COLO829 (cell line): ENCODE data around the gene ARL2BP.
"Not testable (repeated sequence)": the region's sequence is repeated elsewhere in the genome, so short reads cannot be mapped to it uniquely, and the experiment has no call there.

Experiments
- DNase-seq: peaks from one replicate; pipeline ENCODE4 v3.0.0; 2012; ENCODE audit warnings: low spot score

Gene ARL2BP

GRCh38 chr16:57263541-57264351 is 18.7 kb downstream of the ARL2BP start:
- DNase-seq: no peak

DNA sequence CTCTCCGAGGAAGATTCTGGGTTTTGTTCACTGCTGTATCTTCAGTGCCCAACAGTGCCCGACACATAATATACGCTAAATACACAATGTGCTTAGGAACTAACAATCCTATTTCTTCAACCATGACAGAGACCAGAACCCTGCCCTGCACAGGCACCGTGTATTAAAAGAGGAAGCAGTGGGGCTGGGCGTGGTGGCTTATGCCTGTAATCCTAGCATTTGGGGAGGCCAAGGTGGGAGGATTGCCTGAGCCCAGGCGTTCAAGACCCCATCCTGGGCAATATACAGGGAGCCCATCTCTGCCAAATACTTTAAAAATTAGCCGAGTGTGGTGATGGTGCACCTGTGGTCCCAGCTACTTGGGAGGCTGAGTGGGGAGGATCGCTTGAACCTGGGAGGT is 19.3 kb downstream of the ARL2BP start:
- no peak for DNase-seq

DNA sequence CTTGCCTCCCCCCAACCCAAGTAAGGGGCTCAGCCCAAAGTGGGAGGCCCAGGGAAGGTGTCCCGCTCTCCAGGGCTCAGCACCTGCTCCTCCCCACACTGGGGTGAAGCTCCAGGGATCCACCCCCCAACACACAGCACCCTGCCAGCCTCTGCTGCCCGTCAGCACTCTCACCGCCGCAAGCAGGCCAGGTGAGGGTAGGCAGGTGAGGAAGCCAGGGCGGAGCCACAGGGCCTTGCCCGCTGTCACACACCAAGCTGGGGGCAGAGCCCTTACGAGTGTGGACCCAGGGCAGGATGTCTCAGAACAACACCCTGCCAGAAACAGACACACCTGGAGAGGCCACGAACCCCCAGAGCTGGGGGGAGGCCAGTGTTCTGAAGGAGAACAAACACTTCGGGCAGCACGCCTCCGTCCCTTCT is 19.9 kb downstream of the ARL2BP start:
- no peak for DNase-seq

- DNase-seq: no peak
Observed at GRCh38 chr16:57265850-57266530, 20.9 kb downstream of the ARL2BP start.

DNA sequence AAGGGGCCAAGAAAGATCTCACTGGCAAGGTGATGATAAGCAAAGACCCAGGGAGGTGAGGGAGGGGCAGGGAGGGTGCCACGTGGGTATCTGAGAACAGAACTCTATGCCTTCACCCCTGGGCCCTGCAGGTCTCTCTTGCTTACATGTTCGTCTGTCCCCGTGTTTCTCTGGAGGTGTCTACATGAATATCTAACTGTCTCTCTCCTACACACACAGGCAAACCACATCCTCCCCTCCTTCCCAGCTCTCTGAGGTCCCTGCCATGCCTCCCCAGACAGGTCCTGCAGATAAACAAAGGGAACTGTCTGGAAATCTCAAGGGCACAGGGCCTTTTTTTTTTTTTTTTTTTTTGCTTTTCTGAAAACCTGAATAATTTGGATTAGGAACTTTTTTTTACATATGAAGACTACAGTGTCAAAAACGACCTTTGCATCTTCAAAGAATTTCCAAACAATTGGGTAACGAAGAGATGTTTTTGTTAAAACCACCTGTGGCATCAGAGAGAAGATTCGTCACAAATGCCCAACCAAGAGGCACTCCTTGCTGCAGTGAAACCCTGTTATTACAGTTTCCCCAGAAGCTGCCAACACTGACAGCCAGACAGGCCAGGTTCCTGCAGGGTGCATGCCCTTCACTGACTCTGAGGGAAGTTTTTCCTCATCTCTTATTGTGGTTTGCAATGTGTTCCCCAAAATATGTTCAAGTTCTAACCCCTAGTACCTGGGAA is 21.6 kb downstream of the ARL2BP start:
- no peak for DNase-seq

DNA sequence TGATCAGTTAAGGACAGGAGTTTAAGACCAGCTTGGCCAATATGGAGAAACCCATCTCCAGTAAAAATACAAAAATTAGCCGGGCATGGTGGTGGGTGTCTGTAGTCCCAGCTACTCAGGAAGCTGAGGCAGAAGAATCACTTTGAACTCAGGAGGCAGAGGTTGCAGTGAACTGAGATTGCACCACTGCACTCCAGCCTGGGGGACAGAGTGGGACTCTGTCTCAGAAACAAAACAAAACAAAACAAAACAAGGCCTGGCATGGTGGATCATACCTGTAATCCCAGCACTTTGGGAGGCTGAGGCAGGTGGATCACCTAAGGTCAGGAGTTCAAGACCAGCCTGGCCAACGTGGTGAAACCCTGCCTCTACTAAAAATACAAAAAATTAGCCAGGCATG is 22.3 kb downstream of the ARL2BP start:
- not testable (repeated sequence) for DNase-seq

DNA sequence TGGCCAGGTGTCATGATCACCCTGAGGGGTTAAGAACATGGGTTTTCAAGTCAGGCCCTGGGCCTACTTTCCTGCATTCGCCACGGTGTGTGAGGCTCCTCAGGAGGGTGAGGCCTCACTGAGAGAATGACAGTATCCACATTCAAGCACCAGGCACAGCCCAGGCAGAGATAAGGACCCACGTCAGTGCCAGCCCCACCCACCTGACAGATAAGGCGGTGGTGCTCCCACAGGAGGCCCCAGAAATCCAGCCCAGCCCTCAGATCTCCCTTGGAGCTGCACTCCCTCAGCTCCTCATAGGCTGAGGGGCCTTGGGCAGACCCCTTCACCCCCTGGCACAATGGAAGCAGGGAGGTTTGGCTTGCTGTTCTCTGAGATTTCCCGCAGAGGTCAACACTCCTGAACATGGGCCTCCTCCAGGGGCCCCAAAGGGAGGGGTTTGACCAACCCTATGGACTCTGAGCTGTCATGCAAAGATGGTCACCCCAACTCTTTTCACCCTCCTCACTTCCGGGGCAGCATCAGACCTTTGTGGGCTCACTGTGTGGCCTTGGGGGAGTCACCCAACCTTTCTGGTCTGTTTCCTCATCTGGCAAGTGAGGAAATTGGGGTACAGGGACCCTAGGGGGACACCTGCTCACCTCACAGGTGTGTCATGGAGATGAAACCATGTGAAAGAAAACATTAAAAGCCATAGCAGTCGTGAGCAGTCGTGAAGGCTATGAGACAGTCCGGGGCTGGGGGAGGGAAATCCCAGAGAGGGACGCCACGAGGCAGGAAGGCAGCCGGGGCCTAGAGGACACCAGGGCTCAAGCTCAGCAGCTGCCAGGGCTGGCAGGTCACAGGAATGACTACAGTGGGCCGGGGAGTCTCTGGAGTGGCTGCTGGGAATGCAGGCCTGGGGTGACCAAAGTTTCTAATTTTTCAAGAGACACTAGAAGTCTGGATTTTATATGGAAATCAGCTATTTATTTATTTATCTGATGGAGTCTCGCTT is 24.0 kb downstream of the ARL2BP start:
- DNase-seq: no peak

GRCh38 chr16:57270221-57271062 is 25.4 kb downstream of the ARL2BP start:
- DNase-seq: no peak

DNA sequence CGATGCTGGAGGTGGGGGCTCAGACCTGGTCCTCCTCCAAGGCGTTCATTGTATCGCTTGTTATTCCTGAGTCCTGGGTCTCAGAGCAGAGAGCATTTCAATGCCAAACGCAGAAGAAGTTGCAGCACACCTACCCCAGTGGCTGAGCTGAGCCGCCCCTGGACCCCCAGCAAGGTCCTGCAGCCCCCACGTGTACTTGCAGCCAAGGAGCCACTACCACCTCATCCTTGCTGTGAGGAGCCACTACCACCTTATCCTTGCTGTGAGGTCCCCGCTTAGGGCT is 25.9 kb downstream of the ARL2BP start:
- no peak for DNase-seq

DNA sequence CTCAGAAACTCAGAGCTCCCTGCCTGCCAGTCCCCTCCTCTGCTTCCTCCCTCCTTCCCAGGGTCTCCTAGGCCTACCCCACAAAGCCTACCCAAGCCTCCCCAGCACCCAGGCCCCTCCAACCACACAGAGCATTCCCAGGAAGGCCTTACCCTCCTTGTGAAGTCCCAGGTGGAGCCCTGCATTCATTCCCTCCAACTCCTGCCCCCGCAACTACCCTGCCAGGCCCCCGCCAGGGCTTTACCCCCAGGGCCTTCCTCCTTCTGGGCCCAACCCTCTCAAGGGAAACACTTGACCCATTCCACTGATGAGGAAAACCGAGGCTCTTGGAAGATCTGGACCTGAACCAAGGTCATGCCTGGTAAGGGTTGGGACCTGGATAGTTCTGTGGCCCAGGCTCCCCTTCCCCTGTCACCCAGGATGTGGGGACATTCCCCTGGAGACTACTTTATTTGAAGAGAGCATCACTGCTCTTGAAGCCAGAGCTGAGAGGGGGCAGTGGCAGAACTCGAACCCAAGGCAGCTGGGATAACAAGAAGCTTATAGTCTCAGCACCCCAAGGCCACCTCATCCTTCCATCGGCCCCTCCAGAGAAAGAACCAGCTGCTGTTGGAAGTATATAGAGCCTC is 26.9 kb downstream of the ARL2BP start:
- no peak for DNase-seq

- no peak for DNase-seq
Observed at GRCh38 chr16:57273359-57273758, 28.3 kb downstream of the ARL2BP start.

DNA sequence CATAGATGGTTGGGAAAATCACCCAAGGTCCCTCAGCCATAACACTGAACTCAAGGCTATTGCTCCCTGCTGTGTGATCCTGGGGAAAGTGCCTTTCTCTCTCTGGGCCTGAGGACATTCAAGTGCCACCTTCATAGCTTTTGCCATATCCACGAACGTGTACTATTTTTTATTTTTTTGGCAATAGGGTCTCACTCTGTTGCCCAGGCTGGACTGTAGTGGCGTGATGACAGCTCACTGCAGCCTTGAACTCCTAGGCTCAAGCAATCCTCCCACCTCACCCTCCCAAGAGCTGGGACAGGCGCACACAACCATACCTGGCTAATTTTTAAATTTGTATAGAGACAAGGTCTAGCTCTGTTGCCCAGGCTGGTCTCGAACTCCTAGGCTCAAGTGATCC is 28.8 kb downstream of the ARL2BP start:
- DNase-seq: no peak

- not testable (repeated sequence) for DNase-seq
Observed at GRCh38 chr16:57275946-57276345, 30.9 kb downstream of the ARL2BP start.

DNA sequence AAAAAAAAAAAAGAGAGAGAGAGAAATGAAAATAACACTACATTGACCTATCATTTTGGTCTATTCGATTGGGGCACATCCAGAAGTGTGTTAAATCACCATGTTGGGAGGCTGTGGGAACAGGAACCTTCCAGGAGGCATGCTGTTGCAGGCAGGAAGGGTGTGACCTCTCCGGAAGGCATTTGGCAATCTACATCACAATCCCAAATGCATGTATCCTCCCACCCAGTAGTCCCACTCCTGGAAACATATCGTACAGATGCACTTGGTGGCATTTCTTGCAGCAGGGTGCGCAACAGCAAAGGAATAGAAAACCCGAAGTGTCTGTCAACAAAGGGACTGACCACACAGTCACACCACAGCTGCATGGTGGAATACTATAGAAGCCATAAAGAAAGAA is 31.5 kb downstream of the ARL2BP start:
- no peak for DNase-seq

DNA sequence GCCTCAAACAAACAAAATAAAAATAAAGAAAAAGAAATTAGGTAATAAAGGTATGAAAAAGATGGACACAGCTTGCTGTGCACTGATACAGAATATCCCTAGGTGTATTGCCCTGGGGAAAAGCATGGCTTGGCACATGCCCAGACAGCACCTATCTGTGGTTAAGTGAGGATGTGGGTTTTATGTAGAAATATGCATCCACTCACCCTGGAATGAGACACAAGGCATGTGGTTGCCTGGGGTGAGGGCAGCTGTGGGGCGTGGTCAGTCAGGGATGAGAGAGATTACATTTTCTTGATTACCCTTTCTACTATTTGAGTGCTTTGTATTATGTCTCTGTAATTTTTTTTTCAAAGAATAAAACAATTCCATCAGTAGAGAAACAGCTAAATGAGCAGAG is 32.5 kb downstream of the ARL2BP start:
- DNase-seq: peak; percentile 57

DNA sequence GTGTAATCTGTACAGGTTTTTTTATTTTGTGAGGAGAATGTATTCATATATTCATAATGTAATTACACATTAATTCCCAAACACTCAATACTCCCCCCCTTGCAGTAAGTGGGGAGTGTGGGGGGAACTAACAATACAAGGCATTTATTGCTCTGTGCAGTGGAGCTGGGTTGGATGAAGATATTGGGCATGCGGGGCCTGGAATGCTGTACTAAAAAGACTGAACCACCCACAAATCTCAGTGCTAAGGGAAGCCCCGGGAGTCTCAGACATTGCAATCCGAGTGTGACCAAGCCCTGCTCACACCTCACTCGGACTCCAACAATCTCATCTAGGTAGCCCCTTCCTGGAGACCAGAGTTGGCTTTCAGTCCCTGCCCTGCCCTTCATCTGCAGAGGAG is 33.4 kb downstream of the ARL2BP start:
- no peak for DNase-seq

GRCh38 chr16:57279780-57280638 is 35.0 kb downstream of the ARL2BP start:
- no peak for DNase-seq

DNA sequence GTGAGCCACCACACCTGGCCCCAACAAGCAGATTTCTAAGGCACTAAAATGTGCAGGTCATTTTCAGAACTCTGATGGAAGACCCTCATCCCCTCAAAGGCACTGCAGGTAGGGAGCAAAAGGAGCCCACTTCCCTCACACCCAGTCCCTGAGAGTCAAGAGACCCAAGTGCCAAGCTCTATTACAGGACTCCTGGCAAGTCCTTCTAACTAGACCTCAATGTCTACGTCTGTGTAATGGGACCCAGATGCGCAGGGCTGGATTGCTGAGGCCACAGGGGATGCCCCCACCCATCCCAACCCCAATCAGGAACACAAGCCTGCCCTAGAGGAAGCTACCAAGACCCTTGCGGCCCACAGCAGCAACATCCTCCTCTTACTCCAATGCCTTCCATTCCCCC is 36.7 kb downstream of the ARL2BP start:
- no peak for DNase-seq

GRCh38 chr16:57282510-57283213 is 37.6 kb downstream of the ARL2BP start:
- no peak for DNase-seq
